ENCODE data around the gene FAM171A1. TPM values are rescaled to one million over a fixed set of nuclear protein-coding genes. Genes with fewer than 3 reads are reported as not detected.

Gene FAM171A1
- total and polyA plus RNA-seq, 2 of the 13 experiments (the other 11 are each of a cell fraction or from before 2014, with no cell fraction given) = 21.5 to 34.7 TPM

DNA sequence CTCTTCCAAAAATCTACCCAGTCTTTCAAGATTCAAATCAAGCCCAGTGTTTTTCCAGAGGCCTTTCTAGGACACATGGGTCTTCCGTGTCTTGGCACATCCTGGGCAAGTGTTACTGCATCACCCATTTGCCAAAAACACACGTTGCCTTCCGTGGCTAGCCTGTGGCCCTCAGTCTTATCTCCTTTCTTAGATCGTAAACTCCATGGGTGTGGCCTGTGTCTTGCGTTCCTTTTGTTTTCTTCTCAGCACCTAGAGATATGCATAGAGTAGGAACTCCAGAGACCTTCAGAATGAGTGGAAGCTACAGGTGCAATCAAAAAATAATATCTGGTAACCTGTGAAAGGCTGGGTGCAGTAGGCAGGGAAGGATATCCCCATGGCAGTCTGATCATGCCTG is 146.1 kb downstream of the FAM171A1 start:
- no peak for ATAC-seq
- intact Hi-C loops (cut with micrococcal nuclease; ENCODE audit: unreplicated experiment) = no loop called here
- H3K9ac ChIP-seq (ENCODE audit: insufficient read depth, low read depth, low read length) = no peak overlapping the region
- WGBS (ENCODE audit: low lambda C conversion rate) = 98% methylated on average over 5 of the region's 5 CpGs
- no peaks in the 10 kb centered on the region for H3K27me3 ChIP-seq (ENCODE audit: control insufficient read depth in 1 of 2, insufficient read depth in 2 of 2, low read length in 2 of 2)
- no peak for FAIRE-seq
- no peaks in the 10 kb centered on the region for H3K9me3 ChIP-seq (ENCODE audit: low read length)
- in situ Hi-C loops (cut with HindIII; ENCODE audit: extremely low pct_ligation_motif_present, low pct_unique_long_range_greater_than_20kb) = no loop called here
- H4K20me1 ChIP-seq (ENCODE audit: insufficient read depth, low read length) = 0 out of 2 replicates have a peak, but pooled peaks cover 3% of the 10 kb centered on the region
- no peak overlapping the region for H2AFZ ChIP-seq (ENCODE audit: low read length)
- H3K4me2 ChIP-seq (ENCODE audit: low read depth, low read length) = no peak overlapping the region
- no peaks in the 10 kb centered on the region for H3K79me2 ChIP-seq (ENCODE audit: insufficient read depth, low read length)
- no peak overlapping the region for H3K27ac ChIP-seq (ENCODE audit: extremely low read length, insufficient read depth, low read length)
- TF ChIP-seq ZNF614 (CRISPR knock-in tag; IDR thresholded peaks at IDR 0.05; ENCODE audit: borderline replicate concordance) = no peak
- TF ChIP-seq RAD51 (IDR thresholded peaks at IDR 0.05; ENCODE audit: borderline replicate concordance) = no peak
- no peak for TF ChIP-seq TEF (CRISPR knock-in tag; IDR thresholded peaks at IDR 0.05)
- TF ChIP-seq SMAD1 (CRISPR knock-in tag; IDR thresholded peaks at IDR 0.05; ENCODE audit: borderline replicate concordance, low read depth) = no peak
- no peak for TF ChIP-seq ZNF792 (CRISPR knock-in tag; IDR thresholded peaks at IDR 0.05)
- TF ChIP-seq KAT7 (CRISPR knock-in tag; IDR thresholded peaks at IDR 0.05; ENCODE audit: borderline replicate concordance) = no peak
- TF ChIP-seq SOX6 (IDR thresholded peaks at IDR 0.05) = no peak
- TF ChIP-seq SOX6 (CRISPR knock-in tag; IDR thresholded peaks at IDR 0.05) = no peak
- TF ChIP-seq ZKSCAN5 (CRISPR knock-in tag; IDR thresholded peaks at IDR 0.05) = no peak
- TF ChIP-seq DNMT1 (CRISPR knock-in tag; IDR thresholded peaks at IDR 0.05) = no peak
- TF ChIP-seq ZNF563 (CRISPR knock-in tag; IDR thresholded peaks at IDR 0.05) = no peak
- TF ChIP-seq SRSF4 (IDR thresholded peaks at IDR 0.05; ENCODE audit: low read depth, low read length, poor library complexity, severe bottlenecking) = no peak
- no peak for TF ChIP-seq PRMT3 (CRISPR knock-in tag; IDR thresholded peaks at IDR 0.05; ENCODE audit: borderline replicate concordance, low read depth)
- no peak for TF ChIP-seq NFIB (CRISPR knock-in tag; IDR thresholded peaks at IDR 0.05; ENCODE audit: borderline replicate concordance)
- TF ChIP-seq CSRNP1 (CRISPR knock-in tag; IDR thresholded peaks at IDR 0.05) = no peak
- TF ChIP-seq ZFYVE20 (CRISPR knock-in tag; IDR thresholded peaks at IDR 0.05; ENCODE audit: borderline replicate concordance, low read depth) = no peak
- TF ChIP-seq NFE2L2 (IDR thresholded peaks at IDR 0.05; ENCODE audit: low read length) = no peak
- no peak for TF ChIP-seq PAX8 (CRISPR knock-in tag; IDR thresholded peaks at IDR 0.05; ENCODE audit: borderline replicate concordance)
- TF ChIP-seq MLX (CRISPR knock-in tag; IDR thresholded peaks at IDR 0.05) = no peak
- no peak overlapping the region for H3K4me3 ChIP-seq (replicated peaks in 1 of 3; ENCODE audit: insufficient read depth in 1 of 3, low read depth in 2 of 3, low read length in 3 of 3)
- H3K36me3 ChIP-seq (replicated peaks in 1 of 2; ENCODE audit: control insufficient read depth in 1 of 2, insufficient read depth in 2 of 2, low read length in 2 of 2) = peaks cover 9 to 16% of the 10 kb centered on the region in 2 experiments; a peak in 4 of 5 replicates
- no peaks in the 10 kb centered on the region for H3K4me1 ChIP-seq (ENCODE audit: insufficient read depth, low read length)
- ChIA-PET CTCF (ENCODE audit: low intra/inter-chr PET ratio, low total read pairs) (no interaction called here), POLR2A (no interaction called here)
- no TSS peak for BruUV-seq (replicated peaks)
- no peak for DNase-seq (ENCODE audit: low spot score)
